HepG2 (cell line): ENCODE measurements around the gene ACBD3.

ENCODE experiments used
- CEBPB ChIP-seq: IDR thresholded peaks from 2 replicates; pipeline ENCODE4 v1.6.1; 2011; ENCODE audit warnings: low read depth, low read length, improper control_type of control experiment, borderline replicate concordance
- GTF2F1 ChIP-seq: fragments of 150-350 bp; IDR thresholded peaks from 2 replicates; pipeline ENCODE4 v1.6.1; 2014; ENCODE audit warnings: low read length
- HDAC2 ChIP-seq: sonication (generic); formaldehyde crosslinking; IDR thresholded peaks from 2 replicates; pipeline ENCODE4 v1.4.0; 2020; ENCODE audit warnings: missing genetic modification reagents
- POLR2A ChIP-seq, 2 experiments: IDR thresholded peaks; 2 replicates each; pipeline ENCODE4 v1.6.1; 2011; ENCODE audit warnings: low read depth in 2 of 2, low read length in 2 of 2, mild to moderate bottlenecking in 1 of 2, moderate library complexity in 1 of 2; ENCODE audit not compliant: insufficient read depth in 1 of 2
- POLR2AphosphoS5 ChIP-seq: IDR thresholded peaks from 2 replicates; pipeline ENCODE4 v1.6.1; 2012; ENCODE audit warnings: low read depth, low read length
- TCF12 ChIP-seq, 2 experiments: fragments of 450-650 bp in 1 of 2; sonication (generic) in 1 of 2; formaldehyde crosslinking in 1 of 2; IDR thresholded peaks; 2 replicates each; pipeline versions ENCODE4 v1.6.1 to v1.8.0; 2017 to 2022; ENCODE audit warnings: antibody characterized with exemption in 1 of 2, mild to moderate bottlenecking in 1 of 2, missing genetic modification reagents in 1 of 2, moderate library complexity in 1 of 2
- ZBTB21 ChIP-seq: sonication (generic); formaldehyde crosslinking; IDR thresholded peaks from 2 replicates; pipeline ENCODE4 v1.4.0; 2020; ENCODE audit warnings: missing genetic modification reagents
- ZNF329 ChIP-seq: sonication (generic); formaldehyde crosslinking; IDR thresholded peaks from 2 replicates; pipeline ENCODE4 v1.9.0; 2021; ENCODE audit warnings: low read depth, mild to moderate bottlenecking, missing genetic modification reagents
- ZNF678 ChIP-seq: sonication (generic); formaldehyde crosslinking; IDR thresholded peaks from 2 replicates; pipeline ENCODE4 v1.4.0; 2020; ENCODE audit warnings: mild to moderate bottlenecking, missing genetic modification reagents
- TF ChIP-seq, protein P1 (sequence below): sonication (generic); formaldehyde crosslinking; IDR thresholded peaks from 2 replicates; pipeline ENCODE4 v1.5.0; 2020; ENCODE audit warnings: mild to moderate bottlenecking, missing genetic modification reagents, moderate library complexity
- TF ChIP-seq, protein P2 (sequence below): sonication (generic); formaldehyde crosslinking; IDR thresholded peaks from 2 replicates; pipeline ENCODE4 v1.4.0; 2020; ENCODE audit warnings: low read depth, mild to moderate bottlenecking, missing genetic modification reagents

DNA sequence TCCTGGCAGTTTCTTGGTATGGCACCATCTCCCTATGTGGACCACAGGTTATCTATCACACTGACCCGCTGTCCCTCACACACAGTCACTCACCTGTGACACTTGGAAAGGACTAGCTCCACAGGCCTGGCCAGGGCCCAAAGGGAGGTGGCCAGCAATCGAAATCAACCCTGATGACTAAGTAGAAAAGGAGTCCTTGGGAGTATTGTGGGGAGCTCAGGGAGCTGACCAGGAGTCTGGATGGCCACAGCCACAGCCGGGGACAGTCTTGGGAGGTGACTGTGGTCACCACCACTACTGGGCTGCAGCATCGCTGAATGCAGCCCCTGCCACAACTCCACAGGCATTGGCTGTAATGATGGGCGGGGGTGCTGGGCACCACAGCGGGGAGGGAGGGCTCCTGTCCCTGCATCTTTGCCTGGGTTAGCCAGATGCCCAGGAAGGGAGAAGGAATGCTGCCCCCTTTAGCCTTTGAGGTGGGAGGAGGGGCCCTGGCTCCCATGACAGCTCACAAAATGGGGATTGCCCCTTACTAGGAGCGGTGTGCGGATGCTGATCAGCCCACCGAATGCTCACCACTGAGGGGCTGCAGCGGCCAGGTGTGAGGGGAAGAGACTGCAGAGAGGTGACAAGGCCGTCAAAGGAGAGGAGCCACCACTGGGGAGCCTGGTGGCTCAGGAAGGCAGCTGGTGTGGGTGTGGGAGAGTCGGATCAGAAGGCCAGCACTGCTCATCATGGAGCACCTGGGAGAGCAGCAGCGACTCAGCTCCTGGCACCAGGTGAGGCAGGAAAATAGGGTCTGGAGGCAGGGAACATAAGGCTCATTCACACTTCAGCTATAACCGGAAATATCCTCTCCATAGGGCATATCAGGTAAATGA, 62.7 kb downstream of the ACBD3 start:
- no peak for TF ChIP-seq ZNF678 (CRISPR knock-in tag)
- TF ChIP-seq GTF2F1: no peak
- TF ChIP-seq TCF12 (IDR thresholded peaks at IDR 0.05): no peak
- no peak for TF ChIP-seq TCF12 (CRISPR knock-in tag; IDR thresholded peaks at IDR 0.05)
- TF ChIP-seq CEBPB: no peak
- no peak for TF ChIP-seq HDAC2 (CRISPR knock-in tag)
- TF ChIP-seq POLR2A (IDR thresholded peaks at IDR 0.05; ENCODE audit: insufficient read depth in 1 of 2, low read depth in 2 of 2, low read length in 2 of 2): no peak
- TF ChIP-seq, protein P1, sequence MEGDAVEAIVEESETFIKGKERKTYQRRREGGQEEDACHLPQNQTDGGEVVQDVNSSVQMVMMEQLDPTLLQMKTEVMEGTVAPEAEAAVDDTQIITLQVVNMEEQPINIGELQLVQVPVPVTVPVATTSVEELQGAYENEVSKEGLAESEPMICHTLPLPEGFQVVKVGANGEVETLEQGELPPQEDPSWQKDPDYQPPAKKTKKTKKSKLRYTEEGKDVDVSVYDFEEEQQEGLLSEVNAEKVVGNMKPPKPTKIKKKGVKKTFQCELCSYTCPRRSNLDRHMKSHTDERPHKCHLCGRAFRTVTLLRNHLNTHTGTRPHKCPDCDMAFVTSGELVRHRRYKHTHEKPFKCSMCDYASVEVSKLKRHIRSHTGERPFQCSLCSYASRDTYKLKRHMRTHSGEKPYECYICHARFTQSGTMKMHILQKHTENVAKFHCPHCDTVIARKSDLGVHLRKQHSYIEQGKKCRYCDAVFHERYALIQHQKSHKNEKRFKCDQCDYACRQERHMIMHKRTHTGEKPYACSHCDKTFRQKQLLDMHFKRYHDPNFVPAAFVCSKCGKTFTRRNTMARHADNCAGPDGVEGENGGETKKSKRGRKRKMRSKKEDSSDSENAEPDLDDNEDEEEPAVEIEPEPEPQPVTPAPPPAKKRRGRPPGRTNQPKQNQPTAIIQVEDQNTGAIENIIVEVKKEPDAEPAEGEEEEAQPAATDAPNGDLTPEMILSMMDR: peak; percentile 5; the same call in 1 of the 2 replicates
- no peak for TF ChIP-seq ZBTB21 (CRISPR knock-in tag)
- no peak for TF ChIP-seq ZNF329 (CRISPR knock-in tag)
- TF ChIP-seq POLR2AphosphoS5: no peak
- TF ChIP-seq, protein P2, sequence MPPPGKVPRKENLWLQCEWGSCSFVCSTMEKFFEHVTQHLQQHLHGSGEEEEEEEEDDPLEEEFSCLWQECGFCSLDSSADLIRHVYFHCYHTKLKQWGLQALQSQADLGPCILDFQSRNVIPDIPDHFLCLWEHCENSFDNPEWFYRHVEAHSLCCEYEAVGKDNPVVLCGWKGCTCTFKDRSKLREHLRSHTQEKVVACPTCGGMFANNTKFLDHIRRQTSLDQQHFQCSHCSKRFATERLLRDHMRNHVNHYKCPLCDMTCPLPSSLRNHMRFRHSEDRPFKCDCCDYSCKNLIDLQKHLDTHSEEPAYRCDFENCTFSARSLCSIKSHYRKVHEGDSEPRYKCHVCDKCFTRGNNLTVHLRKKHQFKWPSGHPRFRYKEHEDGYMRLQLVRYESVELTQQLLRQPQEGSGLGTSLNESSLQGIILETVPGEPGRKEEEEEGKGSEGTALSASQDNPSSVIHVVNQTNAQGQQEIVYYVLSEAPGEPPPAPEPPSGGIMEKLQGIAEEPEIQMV: no peak
